Duodenal mucosa (tissue), 2 donors: ENCODE measurements around the gene ZEB2.

Source experiments
- H3K27ac ChIP-seq: one replicate; pipeline ENCODE4 v1.7.0; 2013; ENCODE audit warnings: low read depth, low read length
- H3K27me3 ChIP-seq, 2 donors: one replicate each; pipeline ENCODE4 v1.7.0; 2013; ENCODE audit warnings: low read length in 2 of 2, control low read depth in 1 of 2; ENCODE audit not compliant: insufficient read depth in 2 of 2, control insufficient read depth in 1 of 2
- H3K36me3 ChIP-seq, 2 donors: one replicate each; pipeline ENCODE4 v1.7.0; 2013; ENCODE audit warnings: low read length in 2 of 2, control low read depth in 1 of 2; ENCODE audit not compliant: insufficient read depth in 2 of 2, control insufficient read depth in 1 of 2
- H3K4me1 ChIP-seq, 2 donors: one replicate each; pipeline ENCODE4 v1.7.0; 2013; ENCODE audit warnings: low read length in 2 of 2, control low read depth in 1 of 2; ENCODE audit not compliant: insufficient read depth in 2 of 2, control insufficient read depth in 1 of 2
- H3K4me3 ChIP-seq, 2 donors: one replicate each; pipeline ENCODE4 v1.7.0; 2013; ENCODE audit warnings: low read length in 2 of 2, low read depth in 1 of 2
- H3K9ac ChIP-seq, 2 donors: one replicate each; pipeline ENCODE4 v1.7.0; 2013; ENCODE audit warnings: low read length in 2 of 2, low read depth in 1 of 2
- H3K9me3 ChIP-seq, 2 donors: one replicate each; pipeline ENCODE4 v1.7.0; 2013; ENCODE audit warnings: low read length in 2 of 2, control low read depth in 1 of 2; ENCODE audit not compliant: control insufficient read depth in 1 of 2

ZEB2 gene

DNA sequence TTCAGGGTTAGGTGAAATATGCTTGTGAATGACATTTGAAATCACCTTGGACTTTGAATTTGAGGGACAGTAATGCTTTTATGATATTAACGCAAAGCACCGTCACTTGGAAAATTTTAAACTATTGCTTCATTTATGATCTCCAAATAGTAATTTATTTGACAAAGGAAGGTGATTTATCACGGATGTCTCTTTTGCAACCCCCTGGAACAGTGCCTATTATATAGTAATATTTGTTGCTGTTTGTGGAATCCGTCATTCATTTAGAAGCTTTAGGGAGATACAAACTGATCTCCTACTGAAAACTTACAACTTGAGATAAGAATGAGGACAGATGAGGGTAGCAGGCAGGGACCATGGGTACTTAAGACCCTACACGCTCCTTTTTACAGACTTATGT lies 10.7 kb upstream of the ZEB2 start:
- no peaks in the 10 kb centered on the region for H3K36me3 ChIP-seq
- peaks cover 0 to 3% of the 10 kb centered on the region in 2 donors for H3K27me3 ChIP-seq
- H3K27ac ChIP-seq: no peak overlapping the region
- no peaks in the 10 kb centered on the region for H3K9me3 ChIP-seq
- no peak overlapping the region for H3K4me3 ChIP-seq
- no peak overlapping the region for H3K9ac ChIP-seq
- H3K4me1 ChIP-seq: no peaks in the 10 kb centered on the region

DNA sequence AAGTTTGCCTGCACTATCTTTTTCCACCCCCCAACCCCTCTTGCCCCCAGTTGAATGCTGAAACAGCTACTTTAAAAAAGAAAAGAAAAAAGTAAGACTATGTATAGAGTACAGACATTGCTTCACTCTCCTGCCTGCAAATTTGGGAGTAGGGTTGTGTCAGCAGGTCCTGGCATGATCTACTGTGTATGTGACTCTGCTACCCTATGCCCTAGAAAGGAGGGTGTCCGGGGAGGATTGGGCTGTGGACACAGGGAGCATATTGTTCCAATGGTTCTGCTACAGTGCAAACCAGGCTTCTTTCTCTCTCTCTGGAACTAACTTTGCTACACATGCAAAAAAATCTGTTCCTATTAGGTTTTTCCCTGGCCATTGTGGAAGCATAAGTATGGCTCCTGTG lies 9.9 kb upstream of the ZEB2 start:
- no peak overlapping the region for H3K9ac ChIP-seq
- H3K27me3 ChIP-seq: peaks cover 3 to 4% of the 10 kb centered on the region in 2 donors
- H3K27ac ChIP-seq: no peak overlapping the region
- H3K4me1 ChIP-seq: no peaks in the 10 kb centered on the region
- H3K36me3 ChIP-seq: no peaks in the 10 kb centered on the region
- no peak overlapping the region for H3K4me3 ChIP-seq
- H3K9me3 ChIP-seq: no peaks in the 10 kb centered on the region

DNA sequence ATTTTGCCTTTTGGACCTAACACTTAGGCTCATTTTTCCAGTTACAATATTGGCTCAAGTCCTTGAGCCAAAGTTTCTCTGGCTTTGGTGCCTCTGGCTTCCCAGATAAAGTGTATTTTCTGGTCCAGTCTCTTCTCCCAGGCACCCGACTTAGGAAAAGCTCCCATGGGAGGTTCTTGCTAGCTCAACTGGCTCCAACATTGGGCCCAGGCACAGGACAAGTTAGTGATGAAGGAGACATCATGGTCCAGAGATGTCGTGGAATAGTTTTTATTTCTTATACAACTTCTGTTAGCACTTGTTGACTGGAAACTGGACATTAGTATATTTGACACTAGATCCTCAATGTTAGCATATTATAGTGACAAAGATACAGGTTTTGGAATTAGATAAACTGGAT lies 8.2 kb upstream of the ZEB2 start:
- no peak overlapping the region for H3K4me3 ChIP-seq

DNA sequence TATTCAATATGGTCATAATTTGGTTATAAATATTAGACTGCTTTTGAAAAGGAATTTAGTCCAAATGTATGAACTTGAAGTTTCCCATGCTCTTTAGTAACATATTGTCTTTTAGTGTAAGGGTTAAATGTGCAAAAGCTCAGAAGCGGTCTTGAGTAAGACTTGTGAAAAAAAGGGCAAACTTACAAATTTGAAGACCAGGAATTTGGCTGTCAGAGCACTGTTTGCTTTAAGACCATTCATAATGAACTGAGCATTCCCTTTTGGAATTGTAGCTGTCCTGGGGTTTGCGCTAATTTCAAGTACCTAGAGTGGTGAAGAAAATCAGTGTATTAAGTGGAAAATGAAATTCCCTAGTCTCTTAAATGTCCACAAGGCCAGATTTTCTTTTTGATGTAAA lies 6.9 kb upstream of the ZEB2 start:
- no peak overlapping the region for H3K4me3 ChIP-seq
- H3K9ac ChIP-seq: no peak overlapping the region
- H3K27me3 ChIP-seq: peaks cover 18% of the 10 kb centered on the region in 2 donors
- H3K27ac ChIP-seq: no peak overlapping the region
- peaks cover 0 to 2% of the 10 kb centered on the region in 2 donors for H3K4me1 ChIP-seq
- no peaks in the 10 kb centered on the region for H3K36me3 ChIP-seq
- H3K9me3 ChIP-seq: no peaks in the 10 kb centered on the region

More for the DNA sequence above, 8.2 kb upstream of the ZEB2 start:
- Histone ChIP-seq H3K36me3 (no peaks in the 10 kb centered on the region), H3K27ac (no peak overlapping the region), H3K27me3 (peaks cover 9 to 11% of the 10 kb centered on the region in 2 donors), H3K9ac (no peak overlapping the region), H3K4me1 (peaks cover 0 to 2% of the 10 kb centered on the region in 2 donors), H3K9me3 (no peaks in the 10 kb centered on the region)

DNA sequence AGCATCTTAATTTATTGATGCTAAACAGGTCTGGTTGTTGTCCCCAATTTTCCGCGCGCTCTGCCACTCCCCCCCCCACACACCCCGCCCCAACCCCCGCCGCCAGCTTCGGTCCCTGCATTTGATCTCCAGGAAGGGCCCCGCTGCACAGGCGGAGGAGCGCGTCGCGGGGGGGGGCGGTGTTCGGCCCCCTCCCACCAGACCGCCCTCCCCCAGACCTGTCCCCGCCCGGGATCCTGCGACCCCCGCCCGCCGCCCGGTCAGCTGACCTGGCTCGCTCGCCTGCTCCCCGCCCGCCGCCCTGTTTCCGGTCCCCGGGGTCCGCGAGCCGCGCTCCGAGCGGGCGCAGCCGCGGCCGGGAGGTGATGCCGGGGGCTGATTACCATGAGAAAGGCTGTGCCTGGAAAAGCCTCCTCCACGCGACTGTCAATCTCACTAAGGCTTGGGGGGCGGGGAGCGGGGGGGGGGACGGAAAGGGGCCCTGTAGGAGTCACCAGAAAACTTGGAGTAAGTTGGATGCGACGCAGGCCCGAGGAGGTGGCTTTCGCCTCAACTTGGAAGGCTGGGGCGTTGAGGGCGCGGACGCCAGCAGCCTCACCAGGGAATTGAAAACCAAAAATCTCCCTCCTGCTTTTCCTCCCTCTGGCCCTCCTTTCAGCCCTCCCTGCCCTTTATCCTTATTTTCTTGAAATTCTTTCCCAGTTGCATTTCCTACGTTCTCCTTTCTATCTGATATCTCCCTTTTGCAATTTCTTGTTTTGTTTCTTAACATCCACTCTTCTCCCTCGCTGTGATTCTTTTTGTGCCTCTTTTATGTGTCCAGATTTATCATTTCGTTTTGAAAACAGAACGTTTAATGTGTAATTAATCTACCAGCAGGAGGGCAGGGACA lies 4.4 kb upstream of the ZEB2 start:
- Histone ChIP-seq H3K9ac (peak overlapping the region in 1 of 2 donors; percentile 55), H3K9me3 (no peaks in the 10 kb centered on the region), H3K4me1 (peaks cover 0 to 2% of the 10 kb centered on the region in 2 donors), H3K27me3 (peaks cover 23 to 34% of the 10 kb centered on the region in 2 donors), H3K36me3 (no peaks in the 10 kb centered on the region), H3K27ac (peak overlapping the region; percentile 46), H3K4me3 (peak overlapping the region; percentile 53 to 60)

DNA sequence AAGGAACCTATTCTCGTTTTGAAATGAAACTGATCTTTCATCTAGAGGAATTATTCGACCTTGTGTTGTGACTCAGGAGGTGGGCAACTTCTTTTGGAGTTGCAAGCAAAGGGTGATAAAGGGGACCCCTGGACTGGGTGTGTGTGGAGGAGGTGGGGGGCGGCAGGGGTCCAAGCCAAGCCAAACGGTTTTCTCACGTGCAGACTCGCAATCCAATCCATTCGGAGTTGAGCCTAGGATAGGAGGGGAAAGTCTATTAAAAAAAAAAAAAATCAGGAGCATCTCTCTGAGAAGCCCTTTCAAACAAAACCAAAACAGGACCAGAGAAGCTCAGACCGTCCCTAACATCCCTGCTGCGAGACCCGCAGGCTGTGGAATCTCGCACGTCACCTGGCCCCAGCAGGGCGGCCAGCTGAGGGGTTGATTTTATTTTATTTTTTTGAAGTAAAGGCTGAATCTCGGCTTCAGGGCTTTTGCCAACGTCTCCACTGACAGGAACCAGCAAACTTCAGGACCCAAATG lies 3.7 kb upstream of the ZEB2 start:
- no peak overlapping the region for H3K27ac ChIP-seq
- H3K9ac ChIP-seq: peak overlapping the region; percentile 1 to 42

DNA sequence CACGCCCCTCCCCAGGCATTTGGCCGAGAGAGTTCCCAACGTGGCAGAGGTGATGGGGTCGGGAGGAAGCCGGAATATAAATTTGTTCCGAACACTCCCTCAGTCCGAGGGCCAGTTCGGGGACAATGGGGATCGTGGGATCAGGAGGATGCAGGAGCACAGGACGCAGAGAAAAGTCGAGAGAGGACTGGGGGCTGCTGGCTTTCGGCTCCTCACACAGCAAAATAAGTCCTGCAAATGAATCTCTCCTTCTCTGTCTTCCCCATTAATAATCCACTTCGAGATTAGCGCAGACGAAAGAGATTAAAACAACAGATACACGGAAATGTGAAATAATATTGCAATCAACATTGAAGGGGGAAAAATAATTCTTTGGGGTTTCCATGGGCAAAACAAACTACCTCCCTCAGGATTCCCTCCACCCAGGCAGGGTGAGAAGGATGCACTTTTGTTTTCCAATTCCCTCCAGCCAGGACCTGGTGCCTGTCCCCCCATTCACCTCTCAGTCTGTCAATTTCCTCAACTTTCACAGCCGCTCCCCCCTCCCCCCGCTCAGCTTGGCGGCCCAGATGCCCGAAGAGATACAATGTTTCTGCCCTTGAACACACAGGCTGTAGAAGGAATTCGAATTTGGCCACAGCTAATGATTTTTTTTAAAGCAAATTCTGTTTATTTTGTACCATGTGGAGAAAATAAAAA lies 3.1 kb upstream of the ZEB2 start:
- peaks cover 32 to 47% of the 10 kb centered on the region in 2 donors for H3K27me3 ChIP-seq
- H3K27ac ChIP-seq: no peak overlapping the region
- peak overlapping the region; percentile 49 to 60 for H3K4me3 ChIP-seq
- no peaks in the 10 kb centered on the region for H3K36me3 ChIP-seq
- no peaks in the 10 kb centered on the region for H3K9me3 ChIP-seq
- peak overlapping the region; percentile 1 to 42 for H3K9ac ChIP-seq
- peaks cover 0 to 2% of the 10 kb centered on the region in 2 donors for H3K4me1 ChIP-seq

More for the DNA sequence above, 3.7 kb upstream of the ZEB2 start:
- Histone ChIP-seq H3K4me3 (peak overlapping the region; percentile 49 to 60), H3K27me3 (peaks cover 27 to 41% of the 10 kb centered on the region in 2 donors), H3K36me3 (no peaks in the 10 kb centered on the region), H3K4me1 (peaks cover 0 to 2% of the 10 kb centered on the region in 2 donors), H3K9me3 (no peaks in the 10 kb centered on the region)

DNA sequence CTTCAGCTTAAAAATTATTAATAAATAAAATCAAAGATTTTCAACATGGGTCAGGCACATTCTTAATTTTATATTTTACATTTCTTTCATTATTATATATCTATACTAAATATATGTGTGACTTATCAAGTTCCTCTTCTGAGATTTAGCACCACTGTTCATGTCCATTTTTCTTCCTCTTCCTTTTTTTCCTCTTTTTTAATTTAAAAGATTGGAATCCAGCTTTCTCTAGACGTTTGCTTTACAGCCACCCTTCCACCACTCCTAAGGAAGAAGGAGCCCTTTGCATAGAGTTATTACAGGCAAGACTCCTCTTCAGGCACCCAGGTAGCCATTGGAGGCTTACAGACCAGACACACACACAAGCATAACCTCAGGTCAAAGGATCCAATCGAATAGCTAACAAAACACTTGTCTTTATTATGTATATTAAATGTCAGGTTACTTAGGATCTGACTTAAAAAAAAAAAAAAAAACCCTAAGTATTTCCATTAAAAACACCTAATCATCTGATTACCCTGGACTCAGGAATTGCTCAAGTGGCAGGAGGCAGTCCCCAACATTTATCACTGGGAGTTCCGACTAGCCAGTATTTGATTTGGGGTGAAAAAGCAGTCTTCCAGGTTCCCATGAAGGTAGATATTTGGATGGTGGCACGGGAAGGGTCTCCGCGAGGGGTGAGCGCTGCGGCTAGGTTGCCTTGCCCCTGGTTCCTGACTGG lies 2.4 kb upstream of the ZEB2 start:
- no peaks in the 10 kb centered on the region for H3K9me3 ChIP-seq
- peaks cover 30 to 51% of the 10 kb centered on the region in 2 donors for H3K27me3 ChIP-seq
- H3K4me1 ChIP-seq: peaks cover 0 to 2% of the 10 kb centered on the region in 2 donors
- peak overlapping the region; percentile 15 to 42 for H3K9ac ChIP-seq
- no peak overlapping the region for H3K27ac ChIP-seq
- H3K36me3 ChIP-seq: no peaks in the 10 kb centered on the region
- peak overlapping the region; percentile 34 to 60 for H3K4me3 ChIP-seq

DNA sequence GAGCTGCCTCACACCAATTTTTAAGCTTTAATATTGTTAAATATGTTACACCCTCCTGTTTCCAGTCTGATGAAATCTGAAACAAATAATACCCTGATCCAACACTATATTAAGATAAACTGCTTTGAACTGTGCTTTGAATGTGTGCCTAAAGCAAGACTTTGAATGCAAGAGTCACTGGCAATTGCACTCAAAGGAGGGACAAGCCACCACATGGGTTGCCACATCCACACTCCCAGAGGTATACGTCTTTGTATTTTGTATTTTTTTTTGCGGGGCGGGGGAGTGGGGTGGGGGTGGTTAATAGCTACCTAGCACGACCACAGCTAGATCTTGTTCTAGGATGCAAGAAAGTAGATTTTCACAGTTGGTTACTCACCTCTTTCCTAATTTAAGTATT lies 1.8 kb upstream of the ZEB2 start:
- H3K4me3 ChIP-seq: no peak overlapping the region
- H3K4me1 ChIP-seq: peaks cover 0 to 2% of the 10 kb centered on the region in 2 donors
- H3K9ac ChIP-seq: no peak overlapping the region
- peak overlapping the region; percentile 38 for H3K27ac ChIP-seq
- H3K36me3 ChIP-seq: no peaks in the 10 kb centered on the region
- peaks cover 30 to 51% of the 10 kb centered on the region in 2 donors for H3K27me3 ChIP-seq
- H3K9me3 ChIP-seq: no peaks in the 10 kb centered on the region
